ENCODE results near the gene CASP8. TPM values are rescaled to one million over a fixed set of nuclear protein-coding genes. Genes with fewer than 3 reads are reported as not detected.

CASP8 gene
- total and polyA plus RNA-seq, 2 of the 8 experiments (the other 6 are each of a cell fraction or from before 2014, with no cell fraction given), result 2.3 to 3.6 TPM

DNA sequence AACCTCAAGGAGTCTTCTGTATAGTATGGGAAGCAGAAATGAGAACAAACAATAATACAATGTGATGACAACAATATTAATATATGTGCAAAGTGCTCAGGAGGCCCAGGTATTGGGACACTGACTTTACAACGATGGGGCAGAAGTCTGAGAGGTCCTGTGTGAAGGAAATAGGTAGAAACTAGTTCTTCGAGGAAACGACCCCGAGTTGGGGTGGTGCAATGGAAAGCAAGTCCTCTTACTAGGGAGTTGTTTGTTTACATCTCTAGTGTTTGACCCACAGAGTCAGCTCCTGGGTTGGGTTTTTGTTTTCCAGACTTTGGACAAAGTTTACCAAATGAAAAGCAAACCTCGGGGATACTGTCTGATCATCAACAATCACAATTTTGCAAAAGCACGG is 16.2 kb downstream of the CASP8 start:
- no peak for TF ChIP-seq CEBPB (IDR thresholded peaks at IDR 0.05; ENCODE audit: low read depth, low read length)
- TF ChIP-seq SIN3A (conservative IDR thresholded peaks at IDR 0.05 in 1 of 2, IDR thresholded peaks at IDR 0.05 in 1 of 2; ENCODE audit: low read depth in 1 of 2, low read length in 2 of 2), result no peak
- TF ChIP-seq ZNF274 (IDR thresholded peaks at IDR 0.05; ENCODE audit: borderline replicate concordance, extremely low read depth, low read length), result no peak
- TF ChIP-seq FOSL1 (IDR thresholded peaks at IDR 0.05; ENCODE audit: insufficient read depth, low read depth, low read length), result no peak
- TF ChIP-seq TAF7 (optimal IDR thresholded peaks at IDR 0.05; ENCODE audit: borderline replicate concordance, low read depth, low read length), result no peak
- TF ChIP-seq NANOG (IDR thresholded peaks at IDR 0.05; ENCODE audit: insufficient read depth, low read depth, low read length, poor library complexity, severe bottlenecking), result no peak
- no peak for TF ChIP-seq SAP30 (IDR thresholded peaks at IDR 0.05; ENCODE audit: insufficient read depth, insufficient replicate concordance, low read length)
- no peak for TF ChIP-seq KDM5A (IDR thresholded peaks at IDR 0.05; ENCODE audit: low read length)
- no peak for TF ChIP-seq SIX5 (IDR thresholded peaks at IDR 0.05; ENCODE audit: low read depth, low read length)
- no peak for TF ChIP-seq YY1 (IDR thresholded peaks at IDR 0.05; ENCODE audit: low read depth, low read length)
- Histone ChIP-seq H3K9ac (replicated peaks in 1 of 4; ENCODE audit: extremely low read depth in 1 of 4, low read depth in 3 of 4, low read length in 3 of 4) (no peak overlapping the region), H3K4me2 (ENCODE audit: insufficient read depth in 1 of 2, low read depth in 2 of 2, low read length in 2 of 2) (no peak overlapping the region), H3K56ac (replicated peaks; ENCODE audit: insufficient read length, low read depth, low read length) (no peak overlapping the region), H3K27ac (ENCODE audit: low read depth, low read length) (no peak overlapping the region), H3K27me3 (replicated peaks in 1 of 4; ENCODE audit: control insufficient read depth in 3 of 4, extremely low read depth in 1 of 4, insufficient read depth in 3 of 4, low read length in 3 of 4) (no peaks in the 10 kb centered on the region), H3K4me1 (replicated peaks in 1 of 4; ENCODE audit: control insufficient read depth in 3 of 4, insufficient read depth in 4 of 4, low read length in 3 of 4) (no peaks in the 10 kb centered on the region), H2BK20ac (ENCODE audit: low read length) (no peak overlapping the region), H3K14ac (ENCODE audit: insufficient read length) (no peak overlapping the region), H2AK5ac (ENCODE audit: low read depth, low read length) (no peak overlapping the region), H3K4ac (replicated peaks; ENCODE audit: insufficient read length, low read depth, low read length) (no peak overlapping the region), H4K8ac (ENCODE audit: extremely low read depth, insufficient read depth, low read length) (no peak overlapping the region), H2BK15ac (ENCODE audit: low read length) (no peak overlapping the region), H3K79me1 (ENCODE audit: low read depth, low read length) (no peaks in the 10 kb centered on the region), H4K5ac (ENCODE audit: insufficient read length, low read depth, low read length) (no peak overlapping the region), H4K20me1 (replicated peaks in 1 of 2; ENCODE audit: control insufficient read depth in 1 of 2, insufficient read depth in 2 of 2, low read length in 2 of 2) (no peaks in the 10 kb centered on the region), H3K9me3 (ENCODE audit: insufficient read depth in 2 of 2, low read depth in 1 of 2, low read length in 1 of 2) (no peaks in the 10 kb centered on the region), H2BK120ac (replicated peaks; ENCODE audit: low read depth, low read length) (no peak overlapping the region), H3K79me2 (ENCODE audit: control insufficient read depth in 1 of 2, insufficient read depth in 2 of 2, low read length in 2 of 2) (no peaks in the 10 kb centered on the region), H4K91ac (replicated peaks; ENCODE audit: insufficient read length, low read length) (no peak overlapping the region), H2BK12ac (ENCODE audit: low read depth, low read length) (no peak overlapping the region), H2AFZ (ENCODE audit: low read length) (0 out of 2 replicates have a peak overlapping the region, but pooled peaks have one; percentile 19), H3K18ac (ENCODE audit: extremely low read depth, low read length) (no peak overlapping the region), H3K23me2 (ENCODE audit: low read depth, low read length) (no peaks in the 10 kb centered on the region), H3K4me3 (ENCODE audit: extremely low read depth in 1 of 4, insufficient read depth in 2 of 4, low read depth in 3 of 4, low read length in 4 of 4) (no peak overlapping the region), H3K36me3 (ENCODE audit: control insufficient read depth in 2 of 4, insufficient read depth in 4 of 4, low read length in 3 of 4) (no peaks in the 10 kb centered on the region; a peak in 1 of 8 replicates), H3K23ac (ENCODE audit: insufficient read length) (no peak overlapping the region), H2BK5ac (ENCODE audit: low read depth, low read length) (no peak overlapping the region)
- DNase-seq (ENCODE audit: low read depth in 1 of 2, low spot score in 2 of 2), result no peak
- 93% methylated on average over 6 of the region's 6 CpGs; no CpG with 5 or more reads in 1 of the 2 experiments for WGBS, 2 experiments (ENCODE audit: extremely low coverage in 1 of 2, insufficient coverage in 1 of 2, insufficient read length in 1 of 2, insufficient replicate concordance in 2 of 2, low coverage in 1 of 2, low lambda C conversion rate in 2 of 2, missing lambda C conversion rate in 1 of 2)
- ChIA-PET POLR2A (ENCODE audit: partially characterized antibody) (no interaction called here), CTCF (ENCODE audit: partially characterized antibody) (interaction anchor here (0.5 to 3.8 kb wide), 20 partner anchors 8 to 213 kb away, joined by 3 to 21 read pairs (median 4); partner anchors contain the start of gene CASP8)
- no peak for FAIRE-seq
